HG03108 (cell line): ENCODE measurements around the gene RRAS.

Source experiments
- ATAC-seq: cut with Tn5 transposase; IDR thresholded peaks from one replicate; pipeline ENCODE4 v1.9.1; 2021; ENCODE audit warnings: moderate library complexity; ENCODE audit not compliant: unreplicated experiment

Gene RRAS

GRCh38 chr19:49655570-49656455, 15.9 kb upstream of the RRAS start:
- no peak for ATAC-seq

DNA sequence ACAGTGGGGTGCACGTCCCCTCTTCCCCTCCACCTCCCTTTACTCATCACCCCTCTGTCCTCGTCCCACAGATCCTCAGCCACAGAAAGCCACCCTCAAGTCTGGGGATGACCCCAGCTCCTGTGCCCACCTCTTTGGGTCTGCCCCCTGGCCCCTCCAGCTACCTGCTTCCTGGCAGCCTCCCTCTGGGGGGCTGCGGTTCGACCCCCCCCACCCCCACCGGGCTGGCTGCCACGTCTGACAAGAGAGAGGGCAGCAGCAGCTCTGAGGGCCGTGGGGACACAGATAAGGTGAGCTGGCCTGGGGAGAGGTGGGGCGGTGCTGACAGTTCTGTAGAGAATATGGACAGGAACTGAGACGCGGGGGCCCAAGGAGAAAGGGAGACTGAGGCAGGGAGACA, 14.6 kb upstream of the RRAS start:
- no peak for ATAC-seq

GRCh38 chr19:49653466-49653806, 13.5 kb upstream of the RRAS start:
- no peak for ATAC-seq

- ATAC-seq, result no peak
Observed at GRCh38 chr19:49652551-49653465, 12.9 kb upstream of the RRAS start.

- ATAC-seq, result no peak
Observed at GRCh38 chr19:49651820-49652550, 12.0 kb upstream of the RRAS start.

DNA sequence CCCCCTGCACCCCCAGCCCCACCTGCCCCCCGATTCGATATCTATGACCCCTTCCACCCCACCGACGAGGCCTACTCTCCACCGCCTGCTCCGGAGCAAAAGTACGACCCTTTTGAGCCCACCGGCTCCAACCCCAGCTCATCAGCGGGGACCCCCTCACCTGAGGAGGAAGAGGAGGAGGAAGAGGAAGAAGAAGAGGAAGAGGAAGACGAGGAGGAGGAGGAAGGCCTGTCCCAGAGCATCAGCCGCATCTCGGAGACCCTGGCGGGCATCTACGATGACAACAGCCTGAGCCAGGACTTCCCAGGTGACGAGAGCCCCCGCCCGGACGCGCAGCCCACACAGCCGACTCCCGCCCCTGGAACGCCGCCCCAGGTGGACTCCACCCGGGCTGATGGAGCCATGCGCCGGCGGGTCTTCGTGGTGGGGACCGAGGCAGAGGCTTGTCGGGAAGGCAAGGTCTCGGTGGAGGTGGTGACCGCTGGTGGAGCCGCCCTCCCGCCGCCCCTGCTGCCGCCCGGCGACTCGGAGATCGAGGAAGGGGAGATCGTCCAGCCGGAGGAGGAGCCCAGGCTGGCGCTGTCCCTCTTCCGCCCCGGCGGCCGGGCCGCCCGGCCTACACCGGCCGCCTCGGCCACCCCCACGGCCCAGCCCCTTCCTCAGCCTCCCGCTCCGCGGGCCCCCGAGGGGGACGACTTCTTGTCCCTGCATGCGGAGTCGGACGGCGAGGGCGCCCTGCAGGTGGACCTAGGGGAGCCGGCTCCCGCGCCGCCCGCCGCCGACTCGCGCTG, 11.3 kb upstream of the RRAS start:
- no peak for ATAC-seq

- no peak for ATAC-seq
Observed at GRCh38 chr19:49646586-49646985, 6.6 kb upstream of the RRAS start.

DNA sequence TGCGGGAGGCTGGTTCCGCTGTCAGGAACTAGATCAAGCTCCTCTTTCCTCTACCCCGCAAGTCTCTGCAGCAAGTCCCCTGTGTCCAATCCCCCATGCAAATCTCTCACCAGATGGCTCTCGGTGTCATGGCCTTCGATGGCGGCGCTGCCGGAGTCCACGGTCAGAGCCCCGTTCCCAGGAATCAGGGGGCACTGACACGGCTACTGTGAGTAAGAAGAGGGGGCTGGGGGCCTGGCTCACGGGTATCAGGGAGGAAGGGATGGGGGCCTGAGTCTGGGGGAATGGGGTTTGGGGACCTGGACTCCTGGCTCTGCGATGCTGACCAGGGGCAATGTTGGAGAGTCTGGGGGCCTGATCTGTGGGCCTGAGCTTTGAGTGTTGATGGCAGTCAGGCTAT, 6.1 kb upstream of the RRAS start:
- ATAC-seq, result no peak

DNA sequence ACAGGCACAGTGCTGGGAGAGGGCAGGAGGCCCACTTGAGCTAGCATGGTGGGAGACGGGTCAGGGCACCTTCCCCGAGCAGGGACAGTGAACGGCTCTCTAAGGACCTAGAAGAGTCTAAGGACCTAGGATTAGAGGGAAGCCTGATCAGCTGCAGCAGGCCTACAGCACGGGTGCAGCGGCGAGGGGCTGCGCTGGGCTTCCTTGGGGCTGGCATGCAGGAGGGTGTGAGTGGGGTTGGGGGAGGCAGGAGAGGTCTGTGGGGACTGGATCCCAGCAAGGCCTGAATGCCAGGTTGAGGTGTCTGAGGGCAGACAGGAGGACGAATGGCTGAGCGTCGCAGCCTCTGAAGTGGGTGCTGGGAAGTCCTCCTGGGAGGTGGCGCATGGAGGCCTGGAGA, 5.6 kb upstream of the RRAS start:
- no peak for ATAC-seq

DNA sequence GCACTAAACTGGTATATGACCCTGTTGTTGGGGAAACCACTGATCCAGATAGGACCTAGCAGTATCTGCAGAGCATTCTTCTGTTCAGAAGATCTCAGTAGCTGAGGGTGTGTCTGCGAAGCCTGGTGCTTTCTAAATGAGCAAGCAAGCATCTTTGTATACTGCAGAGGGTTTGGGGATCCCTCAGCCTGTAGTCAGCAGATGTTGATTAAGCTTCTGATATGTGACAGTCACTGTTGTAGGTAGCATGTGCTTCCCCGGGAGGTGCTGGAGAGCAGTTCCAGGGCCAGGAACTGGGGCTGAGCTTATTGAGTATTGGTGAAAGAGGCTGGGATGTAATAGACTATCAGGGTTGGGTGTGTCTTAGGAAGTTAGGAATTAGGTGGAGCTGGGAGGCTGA, 3.5 kb upstream of the RRAS start:
- ATAC-seq, result no peak

GRCh38 chr19:49642492-49643035, 2.6 kb upstream of the RRAS start:
- no peak for ATAC-seq

- peak; percentile 48 for ATAC-seq
Observed at GRCh38 chr19:49641688-49642491, 1.9 kb upstream of the RRAS start, which contains the start of gene SCAF1. SCAF1 (plus strand) TSS chr19:49642209; CDS start chr19:49645027, 2,818 bp downstream.

- no peak for ATAC-seq
Observed at GRCh38 chr19:49639401-49640112, 386 bp downstream of the RRAS start.

- ATAC-seq, result no peak
Observed at GRCh38 chr19:49637821-49638738, 1.9 kb downstream of the RRAS start.

- no peak for ATAC-seq
Observed at GRCh38 chr19:49636233-49636932, 3.6 kb downstream of the RRAS start.

GRCh38 chr19:49635530-49636232, 4.3 kb downstream of the RRAS start:
- no peak for ATAC-seq
